DMS53 treated with DMSO at 0.1 percent for 48 hours (cell line): Measurements from ENCODE around the gene CLIP3.
"Not testable (repeated sequence)": the region's sequence is repeated elsewhere in the genome, so short reads cannot be mapped to it uniquely, and the experiment has no call there.

Experiments
- DNase-seq: peaks from one replicate; lab custom pipeline; 2025; ENCODE audit not compliant: unreplicated experiment; lab: John Stamatoyannopoulos, UW

The CLIP3 gene

GRCh38 chr19:36032251-36033104, at the start of gene CLIP3:
Gene CLIP3 (minus strand): TSS chr19:36032873. CDS start chr19:36032357, 516 bp downstream.
- DNase-seq, result peak; percentile 17

- DNase-seq, result no peak
Observed at GRCh38 chr19:36081894-36082293, 49.2 kb upstream of the CLIP3 start.

GRCh38 chr19:36081385-36081784, 48.7 kb upstream of the CLIP3 start:
- DNase-seq, result no peak

GRCh38 chr19:36079389-36079945, 46.8 kb upstream of the CLIP3 start:
- no peak for DNase-seq

- DNase-seq, result no peak
Observed at GRCh38 chr19:36073121-36073876, 40.6 kb upstream of the CLIP3 start.

- no peak for DNase-seq
Observed at GRCh38 chr19:36072081-36072480, 39.4 kb upstream of the CLIP3 start.

- not testable (repeated sequence) for DNase-seq
Observed at GRCh38 chr19:36068810-36069499, 36.3 kb upstream of the CLIP3 start.

GRCh38 chr19:36067681-36068080, 35.0 kb upstream of the CLIP3 start:
- no peak for DNase-seq

- no peak for DNase-seq
Observed at GRCh38 chr19:36064826-36065225, 32.2 kb upstream of the CLIP3 start.

GRCh38 chr19:36061367-36061766, 28.7 kb upstream of the CLIP3 start:
- DNase-seq, result no peak

- no peak for DNase-seq
Observed at GRCh38 chr19:36060430-36060829, 27.8 kb upstream of the CLIP3 start.

- no peak for DNase-seq
Observed at GRCh38 chr19:36059180-36059910, 26.7 kb upstream of the CLIP3 start.

- DNase-seq, result no peak
Observed at GRCh38 chr19:36058481-36059179, 26.0 kb upstream of the CLIP3 start.

- peak; percentile 97 for DNase-seq
Observed at GRCh38 chr19:36054733-36055686, 22.3 kb upstream of the CLIP3 start, which contains the start of gene WDR62. Gene WDR62 (plus strand): TSS chr19:36054897. CDS start chr19:36054972, 75 bp downstream.

- peak; percentile 99 for DNase-seq
Observed at GRCh38 chr19:36054119-36054732, 21.6 kb upstream of the CLIP3 start, which contains the start of gene THAP8. Gene THAP8 (minus strand): TSS chr19:36054285. CDS start chr19:36054217, 68 bp downstream.

GRCh38 chr19:36051637-36052036, 19.0 kb upstream of the CLIP3 start:
- no peak for DNase-seq

GRCh38 chr19:36051236-36051635, 18.6 kb upstream of the CLIP3 start:
- DNase-seq, result no peak

GRCh38 chr19:36049080-36049698, 16.5 kb upstream of the CLIP3 start:
- peak; percentile 22 for DNase-seq
